HepG2 (cell line): ENCODE measurements around the gene TBC1D14. TPM values are rescaled to one million over a fixed set of nuclear protein-coding genes. Genes with fewer than 3 reads are reported as not detected.

Experiments
- CBX1 ChIP-seq: IDR thresholded peaks from one replicate; pipeline ENCODE4 v1.6.1; 2016; ENCODE audit warnings: antibody characterized with exemption, low read depth
- FOXP4 ChIP-seq: sonication (generic); formaldehyde crosslinking; IDR thresholded peaks from 2 replicates; pipeline ENCODE4 v1.4.0; 2020; ENCODE audit warnings: missing genetic modification reagents
- HCFC1 ChIP-seq: fragments of 150-350 bp; IDR thresholded peaks from 2 replicates; pipeline ENCODE4 v1.6.1; 2014; ENCODE audit warnings: low read depth, low read length
- HDAC6 ChIP-seq: fragments of 200-600 bp; sonication (generic); IDR thresholded peaks from 2 replicates; pipeline ENCODE4 v1.7.0; 2017; ENCODE audit warnings: mild to moderate bottlenecking, antibody characterized with exemption, low read length, low read depth
- JARID2 ChIP-seq: sonication (generic); formaldehyde crosslinking; IDR thresholded peaks from 2 replicates; pipeline ENCODE4 v1.8.1; 2023; ENCODE audit warnings: missing genetic modification reagents, inconsistent platforms; ENCODE audit not compliant: insufficient replicate concordance
- JUN ChIP-seq: sonication (generic); formaldehyde crosslinking; IDR thresholded peaks from 2 replicates; pipeline ENCODE4 v1.4.0; 2020; ENCODE audit warnings: mild to moderate bottlenecking, missing genetic modification reagents
- NCOR1 ChIP-seq: fragments of 200-600 bp; sonication (generic); IDR thresholded peaks from 2 replicates; pipeline ENCODE4 v1.7.0; 2017; ENCODE audit warnings: antibody characterized with exemption, low read length, borderline replicate concordance
- RFX5 ChIP-seq: IDR thresholded peaks from 2 replicates; pipeline ENCODE4 v1.6.1; 2011; ENCODE audit warnings: low read depth, low read length, improper control_type of control experiment
- SAFB2 ChIP-seq: sonication (generic); formaldehyde crosslinking; IDR thresholded peaks from 2 replicates; pipeline ENCODE4 v1.5.1; 2020; ENCODE audit warnings: missing genetic modification reagents, low read depth, mild to moderate bottlenecking, borderline replicate concordance
- SOX6 ChIP-seq, 2 experiments: fragments of 450-650 bp in 1 of 2; sonication (generic) in 1 of 2; formaldehyde crosslinking in 1 of 2; IDR thresholded peaks; 2 replicates each; pipeline versions ENCODE4 v1.4.0 to v1.6.1; 2017 to 2020; ENCODE audit warnings: antibody characterized with exemption in 1 of 2, mild to moderate bottlenecking in 1 of 2, missing genetic modification reagents in 1 of 2
- SUZ12 ChIP-seq: fragments of 150-350 bp; IDR thresholded peaks from 2 replicates; pipeline ENCODE4 v1.6.1; 2014; ENCODE audit warnings: low read depth, low read length
- TRIM24 ChIP-seq: sonication (generic); formaldehyde crosslinking; IDR thresholded peaks from 2 replicates; pipeline ENCODE4 v1.8.0; 2022; ENCODE audit warnings: mild to moderate bottlenecking, missing genetic modification reagents
- ZNF207 ChIP-seq: fragments of 450-650 bp; IDR thresholded peaks from 2 replicates; pipeline ENCODE4 v1.6.1; 2016; ENCODE audit warnings: antibody characterized with exemption, borderline replicate concordance
- ZNF543 ChIP-seq: sonication (generic); formaldehyde crosslinking; IDR thresholded peaks from 2 replicates; pipeline ENCODE4 v1.4.0; 2020; ENCODE audit warnings: mild to moderate bottlenecking, missing genetic modification reagents
- ZNF709 ChIP-seq: sonication (generic); formaldehyde crosslinking; IDR thresholded peaks from 2 replicates; pipeline ENCODE4 v1.5.0; 2020; ENCODE audit warnings: mild to moderate bottlenecking, missing genetic modification reagents
- ZNF772 ChIP-seq: sonication (generic); formaldehyde crosslinking; IDR thresholded peaks from 2 replicates; pipeline ENCODE4 v1.5.0; 2020; ENCODE audit warnings: mild to moderate bottlenecking, missing genetic modification reagents
- ZNF788 ChIP-seq: sonication (generic); formaldehyde crosslinking; IDR thresholded peaks from 2 replicates; pipeline ENCODE4 v1.5.0; 2020; ENCODE audit warnings: mild to moderate bottlenecking, missing genetic modification reagents, borderline replicate concordance
- polyA plus RNA-seq, 8 experiments: library from polyadenylated mRNA; depleted of rRNA in 3 of 8; stranded (reverse) in 7 of 8; unstranded in 1 of 8; fragments of >200 nt; fragmentation: Illumina TruSeq in 4 of 8; extraction: Trizol in 4 of 8; gene quantifications; 2 replicates each; pipeline versions ENCODE4 v1.2.1 to v1.2.3, GENCODE V29; 2011 to 2016; ENCODE audit warnings: low read depth in 4 of 8, missing spikeins in 1 of 8, mixed read lengths in 1 of 8; ENCODE audit not compliant: insufficient read depth in 1 of 8
- total RNA-seq, 5 experiments: library from RNA; depleted of rRNA; stranded (reverse); fragments of >200 nt; fragmentation: Illumina TruSeq; extraction: Trizol; gene quantifications; 2 replicates each; pipeline ENCODE4 v1.2.3, GENCODE V29; 2016; ENCODE audit warnings: low read depth in 1 of 5
- TF ChIP-seq, protein P1 (sequence below): sonication (generic); formaldehyde crosslinking; IDR thresholded peaks from 2 replicates; pipeline ENCODE4 v1.5.0; 2020; ENCODE audit warnings: missing genetic modification reagents
- TF ChIP-seq, protein P2 (sequence below): sonication (generic); formaldehyde crosslinking; IDR thresholded peaks from 2 replicates; pipeline ENCODE4 v1.4.0; 2020; ENCODE audit warnings: mild to moderate bottlenecking, missing genetic modification reagents
- TF ChIP-seq, protein P3 (sequence below): sonication (generic); formaldehyde crosslinking; IDR thresholded peaks from 2 replicates; pipeline ENCODE4 v1.5.1; 2020; ENCODE audit warnings: mild to moderate bottlenecking, missing genetic modification reagents, moderate library complexity
- TF ChIP-seq, protein P4 (sequence below): sonication (generic); formaldehyde crosslinking; IDR thresholded peaks from 2 replicates; pipeline ENCODE4 v1.8.0; 2022; ENCODE audit warnings: missing genetic modification reagents, mild to moderate bottlenecking, inconsistent platforms, borderline replicate concordance

The TBC1D14 gene
- total and polyA plus RNA-seq, 2 of the 13 experiments (the other 11 are each of a cell fraction or from before 2014, with no cell fraction given) = 29.5 to 46.5 TPM

GRCh38 chr4:7075962-7076695, 166.5 kb downstream of the TBC1D14 start (continued):
- TF ChIP-seq ZNF788 (CRISPR knock-in tag) (peak; percentile 42; the same call in 1 of the 2 replicates), ZNF207 (no peak), JARID2 (CRISPR knock-in tag) (no peak), NCOR1 (no peak), ZNF772 (CRISPR knock-in tag) (no peak), SAFB2 (CRISPR knock-in tag) (no peak), CBX1 (peak; percentile 33), JUN (CRISPR knock-in tag) (no peak), ZNF543 (no peak), SOX6 (IDR thresholded peaks at IDR 0.05) (no peak), SOX6 (CRISPR knock-in tag; IDR thresholded peaks at IDR 0.05) (no peak), HCFC1 (no peak), HDAC6 (no peak), FOXP4 (no peak), TRIM24 (CRISPR knock-in tag) (no peak), ZNF709 (no peak), RFX5 (no peak), SUZ12 (no peak)
- TF ChIP-seq, protein P1, sequence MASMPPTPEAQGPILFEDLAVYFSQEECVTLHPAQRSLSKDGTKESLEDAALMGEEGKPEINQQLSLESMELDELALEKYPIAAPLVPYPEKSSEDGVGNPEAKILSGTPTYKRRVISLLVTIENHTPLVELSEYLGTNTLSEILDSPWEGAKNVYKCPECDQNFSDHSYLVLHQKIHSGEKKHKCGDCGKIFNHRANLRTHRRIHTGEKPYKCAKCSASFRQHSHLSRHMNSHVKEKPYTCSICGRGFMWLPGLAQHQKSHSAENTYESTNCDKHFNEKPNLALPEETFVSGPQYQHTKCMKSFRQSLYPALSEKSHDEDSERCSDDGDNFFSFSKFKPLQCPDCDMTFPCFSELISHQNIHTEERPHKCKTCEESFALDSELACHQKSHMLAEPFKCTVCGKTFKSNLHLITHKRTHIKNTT (CRISPR knock-in tag) = no peak
- TF ChIP-seq, protein P2, sequence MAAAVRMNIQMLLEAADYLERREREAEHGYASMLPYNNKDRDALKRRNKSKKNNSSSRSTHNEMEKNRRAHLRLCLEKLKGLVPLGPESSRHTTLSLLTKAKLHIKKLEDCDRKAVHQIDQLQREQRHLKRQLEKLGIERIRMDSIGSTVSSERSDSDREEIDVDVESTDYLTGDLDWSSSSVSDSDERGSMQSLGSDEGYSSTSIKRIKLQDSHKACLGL (CRISPR knock-in tag) = peak; percentile 10; the same call in 1 of the 2 replicates
- TF ChIP-seq, protein P3, sequence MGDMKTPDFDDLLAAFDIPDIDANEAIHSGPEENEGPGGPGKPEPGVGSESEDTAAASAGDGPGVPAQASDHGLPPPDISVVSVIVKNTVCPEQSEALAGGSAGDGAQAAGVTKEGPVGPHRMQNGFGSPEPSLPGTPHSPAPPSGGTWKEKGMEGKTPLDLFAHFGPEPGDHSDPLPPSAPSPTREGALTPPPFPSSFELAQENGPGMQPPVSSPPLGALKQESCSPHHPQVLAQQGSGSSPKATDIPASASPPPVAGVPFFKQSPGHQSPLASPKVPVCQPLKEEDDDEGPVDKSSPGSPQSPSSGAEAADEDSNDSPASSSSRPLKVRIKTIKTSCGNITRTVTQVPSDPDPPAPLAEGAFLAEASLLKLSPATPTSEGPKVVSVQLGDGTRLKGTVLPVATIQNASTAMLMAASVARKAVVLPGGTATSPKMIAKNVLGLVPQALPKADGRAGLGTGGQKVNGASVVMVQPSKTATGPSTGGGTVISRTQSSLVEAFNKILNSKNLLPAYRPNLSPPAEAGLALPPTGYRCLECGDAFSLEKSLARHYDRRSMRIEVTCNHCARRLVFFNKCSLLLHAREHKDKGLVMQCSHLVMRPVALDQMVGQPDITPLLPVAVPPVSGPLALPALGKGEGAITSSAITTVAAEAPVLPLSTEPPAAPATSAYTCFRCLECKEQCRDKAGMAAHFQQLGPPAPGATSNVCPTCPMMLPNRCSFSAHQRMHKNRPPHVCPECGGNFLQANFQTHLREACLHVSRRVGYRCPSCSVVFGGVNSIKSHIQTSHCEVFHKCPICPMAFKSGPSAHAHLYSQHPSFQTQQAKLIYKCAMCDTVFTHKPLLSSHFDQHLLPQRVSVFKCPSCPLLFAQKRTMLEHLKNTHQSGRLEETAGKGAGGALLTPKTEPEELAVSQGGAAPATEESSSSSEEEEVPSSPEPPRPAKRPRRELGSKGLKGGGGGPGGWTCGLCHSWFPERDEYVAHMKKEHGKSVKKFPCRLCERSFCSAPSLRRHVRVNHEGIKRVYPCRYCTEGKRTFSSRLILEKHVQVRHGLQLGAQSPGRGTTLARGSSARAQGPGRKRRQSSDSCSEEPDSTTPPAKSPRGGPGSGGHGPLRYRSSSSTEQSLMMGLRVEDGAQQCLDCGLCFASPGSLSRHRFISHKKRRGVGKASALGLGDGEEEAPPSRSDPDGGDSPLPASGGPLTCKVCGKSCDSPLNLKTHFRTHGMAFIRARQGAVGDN (CRISPR knock-in tag) = peak; percentile 49
- TF ChIP-seq, protein P4, sequence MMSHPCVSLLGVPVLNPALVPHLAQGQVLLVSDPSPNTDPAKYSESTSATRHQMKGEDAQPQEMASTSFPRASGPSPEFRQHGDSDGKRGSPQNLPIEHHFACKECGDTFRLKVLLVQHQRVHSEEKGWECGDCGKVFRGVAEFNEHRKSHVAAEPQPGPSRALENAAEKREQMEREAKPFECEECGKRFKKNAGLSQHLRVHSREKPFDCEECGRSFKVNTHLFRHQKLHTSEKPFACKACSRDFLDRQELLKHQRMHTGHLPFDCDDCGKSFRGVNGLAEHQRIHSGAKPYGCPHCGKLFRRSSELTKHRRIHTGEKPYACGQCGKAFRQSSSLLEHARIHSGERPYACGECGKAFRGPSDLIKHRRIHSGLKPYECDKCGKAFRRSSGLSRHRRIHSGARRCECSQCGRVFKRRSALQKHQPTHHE (CRISPR knock-in tag) = no peak
